ENCODE data around the gene CANX. TPM values are rescaled to one million over a fixed set of nuclear protein-coding genes. Genes with fewer than 3 reads are reported as not detected.

CANX gene
- total RNA-seq, 1 donor from 2014 or later = 630 TPM

Other genes starting within 250 kb of the CANX start
- gene RUFY1, start 148.4 kb upstream of the CANX start, total RNA-seq = 56.7 TPM
- gene HNRNPH1, start 75.3 kb upstream of the CANX start, total RNA-seq = 470 TPM
- gene CBY3, start 17.9 kb upstream of the CANX start, total RNA-seq = not detected
- 24.4 TPM for gene MAML1, start 33.9 kb downstream of the CANX start, total RNA-seq
- 22.6 TPM for gene LTC4S, start 95.0 kb downstream of the CANX start, total RNA-seq
- gene MGAT4B, start 107.9 kb downstream of the CANX start, total RNA-seq = 118 TPM
- gene SQSTM1, start 121.9 kb downstream of the CANX start, total RNA-seq = 501 TPM
- gene MRNIP, start 159.8 kb downstream of the CANX start, total RNA-seq = 25.4 TPM
- gene TBC1D9B, start 208.9 kb downstream of the CANX start, total RNA-seq = 92.4 TPM